Gastroesophageal sphincter (tissue), 4 donors: ENCODE results near the gene PF4V1. TPM values are rescaled to one million over a fixed set of nuclear protein-coding genes. Genes with fewer than 3 reads are reported as not detected.

Source experiments
- ATAC-seq: fragments of 150-250 bp; one replicate; pipeline ENCODE4 v1.9.1; 2016; ENCODE audit warnings: mild to moderate bottlenecking, moderate library complexity
- H3K27ac ChIP-seq, 4 donors: fragments of 200-600 bp; sonication (generic) in 3 of 4; 1 replicate in 3 of 4; 2 replicates in 1 of 4; pipeline ENCODE4 v1.5.1; 2016 to 2019
- H3K27me3 ChIP-seq: fragments of 200-600 bp; sonication (generic); one replicate; pipeline ENCODE4 v1.5.1; 2019
- H3K36me3 ChIP-seq, 2 donors: fragments of 200-600 bp; sonication (generic); one replicate each; pipeline ENCODE4 v1.5.1; 2019; ENCODE audit warnings: control low read depth in 1 of 2
- H3K4me1 ChIP-seq, 3 donors: fragments of 200-600 bp; sonication (generic); 1 replicate in 2 of 3; 2 replicates in 1 of 3; pipeline ENCODE4 v1.5.1; 2016 to 2019; ENCODE audit warnings: control low read depth in 2 of 3
- H3K4me3 ChIP-seq, 2 donors: fragments of 200-600 bp; sonication (generic); one replicate each; pipeline ENCODE4 v1.5.1; 2019; ENCODE audit warnings: mild to moderate bottlenecking in 1 of 2, moderate library complexity in 1 of 2
- H3K9me3 ChIP-seq, 3 donors: fragments of 200-600 bp; sonication (generic); one replicate each; pipeline ENCODE4 v1.5.1; 2017 to 2019; ENCODE audit warnings: control low read depth in 2 of 3
- CTCF ChIP-seq, 4 experiments: fragments of 200-600 bp in 2 of 4; fragments of 450-650 bp in 2 of 4; sonication (generic) in 1 of 4; IDR thresholded peaks; one replicate each; pipeline ENCODE4 v1.5.1; 2017 to 2019; ENCODE audit warnings: antibody characterized with exemption in 4 of 4, mild to moderate bottlenecking in 2 of 4, moderate library complexity in 2 of 4
- EP300 ChIP-seq: sonication (generic); formaldehyde crosslinking; IDR thresholded peaks from one replicate; pipeline ENCODE4 v1.6.1; 2017; ENCODE audit warnings: antibody characterized with exemption, mild to moderate bottlenecking
- POLR2A ChIP-seq, 2 donors: fragments of 450-650 bp; IDR thresholded peaks; one replicate each; pipeline ENCODE4 v1.6.1; 2017; ENCODE audit warnings: antibody characterized with exemption in 2 of 2, mild to moderate bottlenecking in 2 of 2, moderate library complexity in 1 of 2
- POLR2AphosphoS5 ChIP-seq: sonication (generic); formaldehyde crosslinking; IDR thresholded peaks from one replicate; pipeline ENCODE4 v1.6.1; 2017; ENCODE audit warnings: antibody characterized with exemption
- WGBS, 2 donors: methylation state at CpG; one replicate each; pipeline ENCODE4 v1.1.5; 2018; ENCODE audit warnings: low coverage in 1 of 2; 5-methylcytosine and 5-hydroxymethylcytosine counted together
- total RNA-seq, 4 donors: library from RNA; depleted of rRNA; stranded (reverse); fragments of >200 nt; gene quantifications; one replicate each; pipeline ENCODE4 v1.1.0, GENCODE V29; 2016

Gene PF4V1
- total RNA-seq, 4 donors from 2014 or later: not detected

- ATAC-seq: no peak
- Histone ChIP-seq H3K4me3 (no peak overlapping the region), H3K27ac (no peak overlapping the region), H3K9me3 (peaks cover 0 to 12% (median 0%) of the 10 kb centered on the region in 3 donors), H3K4me1 (no peaks in the 10 kb centered on the region), H3K36me3 (no peaks in the 10 kb centered on the region), H3K27me3 (no peaks in the 10 kb centered on the region)
- TF ChIP-seq EP300: no peak
- TF ChIP-seq CTCF (IDR thresholded peaks at IDR 0.05): no peak
- TF ChIP-seq POLR2AphosphoS5: no peak
- TF ChIP-seq POLR2A (IDR thresholded peaks at IDR 0.05): no peak
Measured at GRCh38 chr4:73823760-73824159, 29.3 kb upstream of the PF4V1 start.

GRCh38 chr4:73828956-73829355, 24.1 kb upstream of the PF4V1 start:
- Histone ChIP-seq H3K9me3 (peaks cover 0 to 12% (median 0%) of the 10 kb centered on the region in 3 donors), H3K27ac (no peak overlapping the region), H3K36me3 (no peaks in the 10 kb centered on the region), H3K4me3 (no peak overlapping the region), H3K27me3 (no peaks in the 10 kb centered on the region), H3K4me1 (no peaks in the 10 kb centered on the region)
- no peak for ATAC-seq
- TF ChIP-seq CTCF (IDR thresholded peaks at IDR 0.05) (no peak), EP300 (no peak), POLR2AphosphoS5 (no peak), POLR2A (IDR thresholded peaks at IDR 0.05) (no peak)
- WGBS, 2 donors: 32 to 51% methylated on average over 3 of the region's 3 CpGs

- Histone ChIP-seq H3K4me3 (no peak overlapping the region), H3K36me3 (no peaks in the 10 kb centered on the region), H3K27me3 (peaks cover 5% of the 10 kb centered on the region), H3K9me3 (peaks cover 0 to 12% (median 0%) of the 10 kb centered on the region in 3 donors), H3K4me1 (peaks cover 0 to 3% (median 0%) of the 10 kb centered on the region in 3 donors), H3K27ac (no peak overlapping the region)
- no peak for ATAC-seq
- 40 to 49% methylated on average over 2 of the region's 2 CpGs for WGBS, 2 donors
- TF ChIP-seq POLR2A (IDR thresholded peaks at IDR 0.05) (no peak), POLR2AphosphoS5 (no peak), EP300 (no peak), CTCF (IDR thresholded peaks at IDR 0.05) (no peak)
Measured at GRCh38 chr4:73831569-73831968, 21.5 kb upstream of the PF4V1 start.

GRCh38 chr4:73832651-73833237, 20.4 kb upstream of the PF4V1 start:
- no peak for ATAC-seq
- WGBS, 2 donors: 100% methylated on average over 1 of the region's 1 CpG; no CpG with 5 or more reads in 1 of the 2 donors

More at GRCh38 chr4:73832651-73833237, 20.4 kb upstream of the PF4V1 start:
- Histone ChIP-seq H3K27ac (no peak overlapping the region), H3K4me3 (no peak overlapping the region), H3K4me1 (peaks cover 0 to 8% (median 0%) of the 10 kb centered on the region in 3 donors), H3K27me3 (peaks cover 16% of the 10 kb centered on the region), H3K36me3 (no peaks in the 10 kb centered on the region), H3K9me3 (peaks cover 0 to 2% (median 0%) of the 10 kb centered on the region in 3 donors)
- TF ChIP-seq EP300 (no peak), POLR2AphosphoS5 (no peak), CTCF (IDR thresholded peaks at IDR 0.05) (no peak), POLR2A (IDR thresholded peaks at IDR 0.05) (no peak)
